ENCODE measurements around the gene SLC6A17. TPM values are rescaled to one million over a fixed set of nuclear protein-coding genes. Genes with fewer than 3 reads are reported as not detected.

SLC6A17 gene
- total RNA-seq, 1 experiment from 2014 or later: 0.17 TPM

DNA sequence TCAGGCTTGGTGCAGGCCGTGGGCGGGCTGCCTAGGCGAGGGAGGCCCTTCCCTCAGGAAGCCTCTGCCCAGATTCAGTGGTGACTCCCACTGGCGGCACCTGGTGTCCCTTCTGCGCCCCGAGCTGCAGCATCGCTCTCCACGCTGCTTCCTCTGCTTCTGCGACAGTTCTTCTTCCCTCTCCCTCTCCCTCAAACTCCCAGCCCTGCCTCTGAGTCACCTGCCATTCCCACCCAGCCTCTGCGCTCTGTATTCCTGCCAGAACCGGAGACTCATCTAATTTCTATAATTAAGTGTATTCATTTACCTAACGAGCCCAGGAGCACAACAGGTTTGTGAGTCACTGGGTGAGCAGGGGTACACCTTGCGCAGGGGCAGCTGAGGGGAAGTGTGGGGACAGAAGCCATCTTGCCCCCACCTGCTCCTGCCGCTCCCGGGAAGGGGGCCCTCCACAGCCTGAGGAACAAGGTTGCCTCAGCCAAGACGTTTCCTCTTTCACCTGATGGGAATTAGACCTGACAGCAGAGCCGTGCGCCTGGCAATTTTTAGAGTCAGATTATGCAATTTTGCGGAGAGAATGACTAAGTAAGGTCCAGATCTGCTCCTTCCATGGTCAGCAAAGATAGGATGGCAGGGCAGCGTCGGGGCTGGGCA, 79.2 kb downstream of the SLC6A17 start:
- H3K27me3 Mint-ChIP-seq (ENCODE audit: low read depth): no peaks in the 10 kb centered on the region
- H4K8ac ChIP-seq (replicated peaks; ENCODE audit: insufficient read length, low read depth, low read length): no peak overlapping the region
- no peak overlapping the region for H3K18ac ChIP-seq (ENCODE audit: insufficient read length, low read depth, low read length)
- H4K20me1 ChIP-seq (ENCODE audit: control insufficient read depth, insufficient read depth, insufficient read length): no peaks in the 10 kb centered on the region
- H3K27ac Mint-ChIP-seq: peak overlapping the region; percentile 15 to 78 (median 64); a peak in 4 of 7 replicates
- H3K9me3 Mint-ChIP-seq: no peaks in the 10 kb centered on the region; a peak in 1 of 5 replicates
- peaks cover 7% of the 10 kb centered on the region for H3K9me3 ChIP-seq (ENCODE audit: control insufficient read depth, low read depth, low read length)
- H3K23ac ChIP-seq (ENCODE audit: insufficient read length, low read depth, low read length): no peak overlapping the region
- H2AFZ ChIP-seq (ENCODE audit: low read length): no peak overlapping the region
- H3K4me1 ChIP-seq (ENCODE audit: insufficient read depth, low read length): no peaks in the 10 kb centered on the region
- H3K79me1 ChIP-seq (ENCODE audit: insufficient read depth, low read depth, low read length, poor library complexity, severe bottlenecking): no peaks in the 10 kb centered on the region
- no peak overlapping the region for H2AK5ac ChIP-seq (ENCODE audit: insufficient read length, low read length)
- no peak overlapping the region for H2BK5ac ChIP-seq (ENCODE audit: insufficient read length, low read length)
- no peak overlapping the region for H2BK12ac ChIP-seq (ENCODE audit: insufficient read length, low read depth, low read length)
- H3K56ac ChIP-seq (ENCODE audit: insufficient read length, low read depth, low read length): no peak overlapping the region
- no peak overlapping the region; the same call in 1 of the 2 replicates for H3K14ac ChIP-seq (ENCODE audit: insufficient read depth, low read length)
- H3K27me3 ChIP-seq (ENCODE audit: insufficient read depth, low read length): no peaks in the 10 kb centered on the region
- H3K36me3 Mint-ChIP-seq (ENCODE audit: insufficient read depth in 1 of 3, low read depth in 3 of 3): peaks cover 0 to 5% (median 0%) of the 10 kb centered on the region in 3 experiments; a peak in 2 of 7 replicates
- no peak overlapping the region for H4K91ac ChIP-seq (ENCODE audit: insufficient read length, low read depth, low read length)
- TF ChIP-seq, protein P1, sequence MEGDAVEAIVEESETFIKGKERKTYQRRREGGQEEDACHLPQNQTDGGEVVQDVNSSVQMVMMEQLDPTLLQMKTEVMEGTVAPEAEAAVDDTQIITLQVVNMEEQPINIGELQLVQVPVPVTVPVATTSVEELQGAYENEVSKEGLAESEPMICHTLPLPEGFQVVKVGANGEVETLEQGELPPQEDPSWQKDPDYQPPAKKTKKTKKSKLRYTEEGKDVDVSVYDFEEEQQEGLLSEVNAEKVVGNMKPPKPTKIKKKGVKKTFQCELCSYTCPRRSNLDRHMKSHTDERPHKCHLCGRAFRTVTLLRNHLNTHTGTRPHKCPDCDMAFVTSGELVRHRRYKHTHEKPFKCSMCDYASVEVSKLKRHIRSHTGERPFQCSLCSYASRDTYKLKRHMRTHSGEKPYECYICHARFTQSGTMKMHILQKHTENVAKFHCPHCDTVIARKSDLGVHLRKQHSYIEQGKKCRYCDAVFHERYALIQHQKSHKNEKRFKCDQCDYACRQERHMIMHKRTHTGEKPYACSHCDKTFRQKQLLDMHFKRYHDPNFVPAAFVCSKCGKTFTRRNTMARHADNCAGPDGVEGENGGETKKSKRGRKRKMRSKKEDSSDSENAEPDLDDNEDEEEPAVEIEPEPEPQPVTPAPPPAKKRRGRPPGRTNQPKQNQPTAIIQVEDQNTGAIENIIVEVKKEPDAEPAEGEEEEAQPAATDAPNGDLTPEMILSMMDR (conservative IDR thresholded peaks at IDR 0.05): no peak
- H3K27ac ChIP-seq (ENCODE audit: insufficient read length, low read depth, low read length): no peak overlapping the region
- no peak overlapping the region for H2BK15ac ChIP-seq (ENCODE audit: low read depth, low read length)
- peaks cover 17 to 20% of the 10 kb centered on the region in 2 experiments for H3K4me1 Mint-ChIP-seq
- no peaks in the 10 kb centered on the region for H3K23me2 ChIP-seq (ENCODE audit: insufficient read length, low read depth, low read length, poor library complexity, severe bottlenecking)
- H2BK20ac ChIP-seq (ENCODE audit: low read depth, low read length, poor library complexity, severe bottlenecking): no peak overlapping the region
- H3T11ph ChIP-seq (ENCODE audit: low read length): no peak overlapping the region
- no peak overlapping the region for H3K9ac ChIP-seq (ENCODE audit: extremely low read depth, insufficient read length, low read length)
- H3K4ac ChIP-seq (ENCODE audit: low read depth, low read length): no peak overlapping the region
- peak; percentile 45 for DNase-seq
- H2BK120ac ChIP-seq (ENCODE audit: low read depth, low read length, poor library complexity, severe bottlenecking): no peak overlapping the region
- H3K79me2 ChIP-seq (ENCODE audit: insufficient read depth, low read length): no peaks in the 10 kb centered on the region
- no peak overlapping the region; a peak in 1 of 5 replicates for H3K4me3 Mint-ChIP-seq
- H3K4me2 ChIP-seq (ENCODE audit: insufficient read depth, insufficient read length, low read length): no peak overlapping the region
- H4K5ac ChIP-seq (ENCODE audit: insufficient read length, low read depth, low read length): no peak overlapping the region
- no CpG with 5 or more reads among the region's 21 CpGs for WGBS (ENCODE audit: extremely low coverage, insufficient read length, low lambda C conversion rate)

Measured in H9 (cell line).